Mesenchymal stem cell (in vitro differentiated cells and primary cell): ENCODE data around the gene SNRNP40.
"Not testable (repeated sequence)": the region's sequence is repeated elsewhere in the genome, so short reads cannot be mapped to it uniquely, and the experiment has no call there.

Experiments
- DNase-seq: peaks from one replicate; pipeline ENCODE4 v3.0.0-alpha.2; 2013
- H2AFZ ChIP-seq: one replicate; pipeline ENCODE4 v1.6.1; 2013; ENCODE audit warnings: low read depth, mild to moderate bottlenecking, control low read depth, inconsistent platforms, low read length, moderate library complexity
- H2AK5ac ChIP-seq: 2 replicates; pipeline ENCODE4 v1.6.1; 2013; ENCODE audit warnings: low read length, moderate library complexity, mild to moderate bottlenecking, inconsistent platforms; ENCODE audit not compliant: severe bottlenecking
- H2BK120ac ChIP-seq: one replicate; pipeline ENCODE4 v1.6.1; 2013; ENCODE audit warnings: low read depth, mild to moderate bottlenecking, inconsistent platforms, low read length, moderate library complexity
- H2BK12ac ChIP-seq, 2 experiments: one replicate each; pipeline ENCODE4 v1.6.1; 2013; ENCODE audit warnings: inconsistent platforms in 2 of 2, low read length in 2 of 2, mild to moderate bottlenecking in 2 of 2, moderate library complexity in 2 of 2, control low read depth in 1 of 2
- H2BK15ac ChIP-seq: one replicate; pipeline ENCODE4 v1.6.1; 2013; ENCODE audit warnings: mild to moderate bottlenecking, low read depth, inconsistent platforms; ENCODE audit not compliant: poor library complexity, severe bottlenecking
- H2BK5ac ChIP-seq: 2 replicates; pipeline ENCODE4 v1.6.1; 2013; ENCODE audit warnings: low read depth, mild to moderate bottlenecking, low read length, control low read depth, inconsistent platforms; ENCODE audit not compliant: poor library complexity, severe bottlenecking
- H3K14ac ChIP-seq, 2 experiments: one replicate each; pipeline ENCODE4 v1.6.1; 2013; ENCODE audit warnings: inconsistent platforms in 2 of 2, low read length in 2 of 2, control low read depth in 1 of 2, mild to moderate bottlenecking in 1 of 2, moderate library complexity in 1 of 2
- H3K18ac ChIP-seq, 2 experiments: one replicate each; pipeline ENCODE4 v1.6.1; 2013; ENCODE audit warnings: inconsistent platforms in 2 of 2, low read length in 2 of 2, control low read depth in 1 of 2, low read depth in 1 of 2, mild to moderate bottlenecking in 1 of 2
- H3K23ac ChIP-seq, 2 experiments: one replicate each; pipeline ENCODE4 v1.6.1; 2013; ENCODE audit warnings: inconsistent platforms in 2 of 2, low read length in 2 of 2, mild to moderate bottlenecking in 2 of 2, moderate library complexity in 2 of 2, control low read depth in 1 of 2
- H3K27ac ChIP-seq: 2 replicates; pipeline ENCODE4 v1.5.1; 2013; ENCODE audit warnings: mild to moderate bottlenecking, moderate library complexity, low read length, control low read depth, inconsistent platforms; ENCODE audit not compliant: poor library complexity, severe bottlenecking
- H3K27me3 ChIP-seq, 2 experiments: 2 replicates each; pipeline versions ENCODE4 v1.6.1 to v1.7.0; 2013; ENCODE audit warnings: low read length in 2 of 2, mild to moderate bottlenecking in 2 of 2, moderate library complexity in 2 of 2, control low read depth in 1 of 2, inconsistent platforms in 1 of 2; ENCODE audit not compliant: control insufficient read depth in 1 of 2, insufficient read depth in 1 of 2
- H3K36me3 ChIP-seq, 2 experiments: 2 replicates each; pipeline versions ENCODE4 v1.6.1 to v1.7.0; 2013; ENCODE audit warnings: low read length in 2 of 2, control low read depth in 1 of 2, inconsistent platforms in 1 of 2, low read depth in 1 of 2, mild to moderate bottlenecking in 1 of 2; ENCODE audit not compliant: insufficient read depth in 2 of 2, control insufficient read depth in 1 of 2
- H3K4ac ChIP-seq, 2 experiments: one replicate each; pipeline ENCODE4 v1.6.1; 2013; ENCODE audit warnings: inconsistent platforms in 2 of 2, low read length in 2 of 2, mild to moderate bottlenecking in 2 of 2, moderate library complexity in 2 of 2, control low read depth in 1 of 2, low read depth in 1 of 2
- H3K4me1 ChIP-seq: 2 replicates; pipeline ENCODE4 v1.6.1; 2013; ENCODE audit warnings: low read depth, low read length, control low read depth; ENCODE audit not compliant: control insufficient read depth, insufficient read depth
- H3K4me2 ChIP-seq: 2 replicates; pipeline ENCODE4 v1.6.1; 2013; ENCODE audit warnings: low read length, mild to moderate bottlenecking, inconsistent platforms; ENCODE audit not compliant: poor library complexity, severe bottlenecking
- H3K4me3 ChIP-seq, 2 experiments: 2 replicates each; pipeline versions ENCODE4 v1.5.1 to v1.7.0; 2013; ENCODE audit warnings: low read length in 2 of 2, mild to moderate bottlenecking in 2 of 2, control low read depth in 1 of 2, low read depth in 1 of 2; ENCODE audit not compliant: insufficient read depth in 1 of 2
- H3K79me1 ChIP-seq: replicated peaks from 2 replicates; pipeline ENCODE4 v1.6.1; 2013; ENCODE audit warnings: mild to moderate bottlenecking, control low read depth, low read length, inconsistent platforms; ENCODE audit not compliant: poor library complexity, severe bottlenecking
- H3K9ac ChIP-seq: 2 replicates; pipeline ENCODE4 v1.7.0; 2013; ENCODE audit warnings: mild to moderate bottlenecking, low read length, moderate library complexity
- H3K9me3 ChIP-seq: 2 replicates; pipeline ENCODE4 v1.7.0; 2013; ENCODE audit warnings: mild to moderate bottlenecking, low read length; ENCODE audit not compliant: control insufficient read depth
- H4K8ac ChIP-seq: one replicate; pipeline ENCODE4 v1.6.1; 2013; ENCODE audit warnings: inconsistent platforms, mild to moderate bottlenecking, low read length, moderate library complexity
- H4K91ac ChIP-seq: one replicate; pipeline ENCODE4 v1.6.1; 2013; ENCODE audit warnings: mild to moderate bottlenecking, low read length, inconsistent platforms
- WGBS: methylation state at CpG from one replicate; pipeline ENCODE4 v1.1.7; 2013; ENCODE audit warnings: mixed read lengths; 5-methylcytosine and 5-hydroxymethylcytosine counted together

SNRNP40 gene

GRCh38 chr1:31287791-31288190 lies 8.8 kb downstream of the SNRNP40 start:
- H2AK5ac ChIP-seq, H3K27me3 ChIP-seq, H3K14ac ChIP-seq, H3K18ac ChIP-seq, H2AFZ ChIP-seq, H2BK15ac ChIP-seq, H3K4me1 ChIP-seq, H2BK120ac ChIP-seq, H3K4me2 ChIP-seq, H4K91ac ChIP-seq, H3K9ac ChIP-seq, H2BK12ac ChIP-seq, H3K4me3 ChIP-seq, H3K23ac ChIP-seq, DNase-seq, H2BK5ac ChIP-seq, H3K4ac ChIP-seq, H3K9me3 ChIP-seq, H4K8ac ChIP-seq, H3K27ac ChIP-seq: not testable (repeated sequence)
- Histone ChIP-seq H3K36me3 (peaks cover 38 to 87% of the 10 kb centered on the region in 2 experiments), H3K79me1 (peaks cover 28% of the 10 kb centered on the region)
- WGBS, result 100% methylated on average over 1 of the region's 4 CpGs

- H2BK120ac ChIP-seq, H4K91ac ChIP-seq, H3K27me3 ChIP-seq, H3K27ac ChIP-seq, DNase-seq, H3K4me2 ChIP-seq, H2AFZ ChIP-seq, H2BK12ac ChIP-seq, H3K23ac ChIP-seq, H3K18ac ChIP-seq, H3K14ac ChIP-seq, H3K4me3 ChIP-seq, H2AK5ac ChIP-seq, H2BK15ac ChIP-seq, H4K8ac ChIP-seq, H3K4me1 ChIP-seq, H3K9ac ChIP-seq, H3K4ac ChIP-seq, H2BK5ac ChIP-seq, H3K9me3 ChIP-seq: not testable (repeated sequence)
- 98% methylated on average over 9 of the region's 9 CpGs for WGBS
- Histone ChIP-seq H3K36me3 (peaks cover 28 to 91% of the 10 kb centered on the region in 2 experiments), H3K79me1 (peaks cover 28% of the 10 kb centered on the region)
Measured at GRCh38 chr1:31282426-31282825, 14.2 kb downstream of the SNRNP40 start.

DNA sequence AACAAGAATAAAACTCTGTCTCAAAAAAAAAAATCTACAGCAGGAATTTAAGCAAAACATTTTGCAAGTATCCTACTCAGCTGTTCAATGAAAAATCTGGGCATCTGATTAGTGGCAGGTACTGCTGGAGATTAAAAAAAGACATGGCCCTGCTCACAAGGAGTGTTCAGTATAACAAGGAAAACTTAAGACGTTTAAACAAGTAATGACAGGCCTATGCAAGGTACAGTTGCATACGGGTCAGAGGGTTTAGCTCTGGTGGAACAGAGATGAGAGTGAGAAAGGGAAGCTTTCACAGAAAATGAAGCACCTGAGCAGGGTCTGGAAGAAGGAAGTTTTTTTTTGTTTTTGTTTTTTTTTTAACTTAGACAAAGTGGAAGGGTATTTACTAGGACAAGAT lies 23.0 kb downstream of the SNRNP40 start:
- Histone ChIP-seq H3K4me2 (no peak overlapping the region), H4K91ac (no peak overlapping the region)
- WGBS, result 92% methylated on average over 2 of the region's 2 CpGs

GRCh38 chr1:31272369-31272768 lies 24.2 kb downstream of the SNRNP40 start:
- Histone ChIP-seq H3K4me1 (no peaks in the 10 kb centered on the region), H3K27ac (no peak overlapping the region), H3K4ac (no peak overlapping the region), H3K18ac (no peak overlapping the region), H2BK5ac (no peak overlapping the region), H3K23ac (no peak overlapping the region), H3K36me3 (peaks cover 21 to 88% of the 10 kb centered on the region in 2 experiments), H3K4me2 (no peak overlapping the region), H3K4me3 (no peak overlapping the region), H3K9ac (no peak overlapping the region), H3K79me1 (peaks cover 22% of the 10 kb centered on the region), H3K14ac (no peak overlapping the region), H2AK5ac (no peak overlapping the region), H2BK12ac (no peak overlapping the region), H2BK120ac (no peak overlapping the region), H4K91ac (no peak overlapping the region), H4K8ac (no peak overlapping the region), H3K27me3 (no peaks in the 10 kb centered on the region), H3K9me3 (no peaks in the 10 kb centered on the region), H2BK15ac (no peak overlapping the region), H2AFZ (no peak overlapping the region)
- no peak for DNase-seq
- 100% methylated on average over 2 of the region's 3 CpGs for WGBS

More for the DNA sequence above, 23.0 kb downstream of the SNRNP40 start:
- no peak overlapping the region for H3K23ac ChIP-seq
- no peak overlapping the region for H3K4me3 ChIP-seq
- no peak overlapping the region for H2BK12ac ChIP-seq
- H3K27ac ChIP-seq, result no peak overlapping the region
- H3K36me3 ChIP-seq, result peaks cover 17 to 88% of the 10 kb centered on the region in 2 experiments
- H3K4me1 ChIP-seq, result no peaks in the 10 kb centered on the region
- H3K79me1 ChIP-seq, result peaks cover 25% of the 10 kb centered on the region
- H2AK5ac ChIP-seq, result no peak overlapping the region
- H3K4ac ChIP-seq, result no peak overlapping the region
- no peaks in the 10 kb centered on the region for H3K9me3 ChIP-seq
- H3K18ac ChIP-seq, result no peak overlapping the region
- H4K8ac ChIP-seq, result no peak overlapping the region
- H3K14ac ChIP-seq, result no peak overlapping the region
- H2AFZ ChIP-seq, result no peak overlapping the region
- H2BK120ac ChIP-seq, result no peak overlapping the region
- no peak overlapping the region for H2BK15ac ChIP-seq
- DNase-seq, result no peak
- H3K27me3 ChIP-seq, result no peaks in the 10 kb centered on the region
- H2BK5ac ChIP-seq, result no peak overlapping the region
- no peak overlapping the region for H3K9ac ChIP-seq
